Measurements from ENCODE around the gene TRNT1. TPM values are rescaled to one million over a fixed set of nuclear protein-coding genes. Genes with fewer than 3 reads are reported as not detected.

TRNT1 gene
- total RNA-seq, 1 experiment from 2014 or later: 31.0 TPM

GRCh38 chr3:3149560-3149959, 22.8 kb downstream of the TRNT1 start:
- no peak overlapping the region for H3K27ac ChIP-seq (ENCODE audit: low read length)

GRCh38 chr3:3151513-3151912, 24.8 kb downstream of the TRNT1 start:
- no peak overlapping the region for H3K9ac ChIP-seq (ENCODE audit: low read length)
- no peak overlapping the region for H2AFZ ChIP-seq (ENCODE audit: low read length)
- H3K27ac ChIP-seq (ENCODE audit: low read length): no peak overlapping the region
- peaks cover 81% of the 10 kb centered on the region for H3K36me3 ChIP-seq (ENCODE audit: insufficient read depth, low read length)
- H3K9me2 ChIP-seq (replicated peaks; ENCODE audit: insufficient read depth, low read length): no peaks in the 10 kb centered on the region
- no peak for DNase-seq
- H3K4me3 ChIP-seq (ENCODE audit: low read length): no peak overlapping the region
- H4K20me1 ChIP-seq (ENCODE audit: insufficient read depth, low read depth, low read length): 0 out of 2 replicates have a peak, but pooled peaks cover 4% of the 10 kb centered on the region
- H3K79me2 ChIP-seq (ENCODE audit: low read length): peaks cover 9% of the 10 kb centered on the region; the same call in 1 of the 2 replicates
- no peaks in the 10 kb centered on the region for H3K9me3 ChIP-seq (ENCODE audit: low read length)
- no peak overlapping the region for H3K4me2 ChIP-seq (ENCODE audit: low read depth, low read length, poor library complexity, severe bottlenecking)
- no peaks in the 10 kb centered on the region for H3K27me3 ChIP-seq (ENCODE audit: low read length)
- H3K4me1 ChIP-seq (ENCODE audit: low read length): no peaks in the 10 kb centered on the region

More at GRCh38 chr3:3149560-3149959, 22.8 kb downstream of the TRNT1 start:
- H3K9me3 ChIP-seq (ENCODE audit: low read length): no peaks in the 10 kb centered on the region
- no peak overlapping the region for H3K4me2 ChIP-seq (ENCODE audit: low read depth, low read length, poor library complexity, severe bottlenecking)
- H2AFZ ChIP-seq (ENCODE audit: low read length): no peak overlapping the region
- H3K4me1 ChIP-seq (ENCODE audit: low read length): no peaks in the 10 kb centered on the region
- peaks cover 87% of the 10 kb centered on the region for H3K36me3 ChIP-seq (ENCODE audit: insufficient read depth, low read length)
- H3K27me3 ChIP-seq (ENCODE audit: low read length): no peaks in the 10 kb centered on the region
- DNase-seq: no peak
- H3K9ac ChIP-seq (ENCODE audit: low read length): no peak overlapping the region
- H3K9me2 ChIP-seq (replicated peaks; ENCODE audit: insufficient read depth, low read length): no peaks in the 10 kb centered on the region
- peaks cover 9% of the 10 kb centered on the region; the same call in 1 of the 2 replicates for H3K79me2 ChIP-seq (ENCODE audit: low read length)
- H3K4me3 ChIP-seq (ENCODE audit: low read length): no peak overlapping the region
- H4K20me1 ChIP-seq (ENCODE audit: insufficient read depth, low read depth, low read length): 0 out of 2 replicates have a peak, but pooled peaks cover 7% of the 10 kb centered on the region

DNA sequence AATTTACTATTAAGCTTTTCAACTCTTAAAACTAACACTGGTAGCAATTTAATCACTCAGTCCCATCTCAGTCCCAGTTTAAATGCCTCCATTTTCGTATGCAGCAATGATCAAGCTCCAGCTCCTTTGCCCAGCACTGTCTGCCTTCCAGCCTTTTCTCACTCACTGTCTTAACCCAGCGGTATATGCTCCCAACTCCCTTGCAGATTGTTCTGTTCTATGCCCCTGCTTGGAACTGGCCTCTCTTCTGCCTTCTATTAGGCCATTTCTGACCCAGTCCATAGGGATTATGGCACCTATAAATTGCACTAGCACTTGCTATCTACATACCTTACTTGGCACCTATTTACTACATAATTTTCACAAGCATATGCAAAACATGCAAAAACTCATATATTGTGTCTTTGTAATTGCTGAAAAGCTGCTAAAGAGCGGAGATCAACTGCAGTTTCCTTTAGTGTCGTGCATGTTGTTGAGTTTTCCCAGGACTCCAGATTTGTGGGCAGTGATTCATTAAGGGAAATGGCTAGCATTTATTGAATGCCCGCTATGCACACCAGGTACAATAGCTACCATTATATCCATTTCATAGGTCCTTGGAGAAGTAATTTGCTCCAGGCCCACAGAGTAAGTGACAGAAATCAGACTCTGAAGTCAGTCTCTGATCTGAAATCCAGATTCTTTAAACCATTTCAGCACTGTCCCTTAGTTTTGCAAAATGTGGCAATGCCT, 28.3 kb downstream of the TRNT1 start:
- H3K9me2 ChIP-seq (replicated peaks; ENCODE audit: insufficient read depth, low read length): no peaks in the 10 kb centered on the region
- no peaks in the 10 kb centered on the region for H3K4me1 ChIP-seq (ENCODE audit: low read length)
- no peak overlapping the region for H3K27ac ChIP-seq (ENCODE audit: low read length)
- DNase-seq: no peak
- no peak overlapping the region for H3K4me2 ChIP-seq (ENCODE audit: low read depth, low read length, poor library complexity, severe bottlenecking)
- no peak overlapping the region for H3K9ac ChIP-seq (ENCODE audit: low read length)
- H2AFZ ChIP-seq (ENCODE audit: low read length): no peak overlapping the region
- no peaks in the 10 kb centered on the region for H3K27me3 ChIP-seq (ENCODE audit: low read length)
- H4K20me1 ChIP-seq (ENCODE audit: insufficient read depth, low read depth, low read length): no peaks in the 10 kb centered on the region
- 0 out of 2 replicates have a peak, but pooled peaks cover 6% of the 10 kb centered on the region for H3K79me2 ChIP-seq (ENCODE audit: low read length)
- no peak overlapping the region for H3K4me3 ChIP-seq (ENCODE audit: low read length)
- peaks cover 71% of the 10 kb centered on the region for H3K36me3 ChIP-seq (ENCODE audit: insufficient read depth, low read length)
- H3K9me3 ChIP-seq (ENCODE audit: low read length): no peaks in the 10 kb centered on the region

DNA sequence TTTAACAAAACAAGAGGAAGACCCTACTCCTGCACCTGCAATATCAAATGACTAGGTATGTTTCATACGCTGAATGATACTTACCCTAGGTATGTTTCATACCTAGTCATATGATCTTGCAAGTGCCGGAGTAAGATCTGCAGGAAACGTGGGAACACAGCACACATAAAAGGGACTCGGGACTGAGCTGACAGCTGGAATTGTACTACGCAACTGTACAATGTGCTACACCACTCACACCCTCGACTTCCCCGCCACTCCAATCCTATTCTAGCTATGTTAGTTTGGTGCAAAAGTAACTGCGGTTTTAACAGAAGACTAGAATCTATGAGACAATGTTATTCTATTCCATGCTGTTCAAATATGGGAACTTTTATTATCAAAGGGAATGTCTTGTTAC, 30.7 kb downstream of the TRNT1 start:
- Histone ChIP-seq H3K27me3 (ENCODE audit: low read length) (no peaks in the 10 kb centered on the region), H3K4me1 (ENCODE audit: low read length) (no peaks in the 10 kb centered on the region), H3K27ac (ENCODE audit: low read length) (no peak overlapping the region), H3K4me2 (ENCODE audit: low read depth, low read length, poor library complexity, severe bottlenecking) (no peak overlapping the region), H3K9me2 (replicated peaks; ENCODE audit: insufficient read depth, low read length) (no peaks in the 10 kb centered on the region), H3K9ac (ENCODE audit: low read length) (no peak overlapping the region), H3K36me3 (ENCODE audit: insufficient read depth, low read length) (peaks cover 58% of the 10 kb centered on the region), H4K20me1 (ENCODE audit: insufficient read depth, low read depth, low read length) (no peaks in the 10 kb centered on the region), H3K4me3 (ENCODE audit: low read length) (no peak overlapping the region), H3K9me3 (ENCODE audit: low read length) (no peaks in the 10 kb centered on the region), H2AFZ (ENCODE audit: low read length) (no peak overlapping the region), H3K79me2 (ENCODE audit: low read length) (no peaks in the 10 kb centered on the region)
- DNase-seq: no peak

- no peak overlapping the region for H2AFZ ChIP-seq (ENCODE audit: low read length)
Measured at GRCh38 chr3:3160826-3161225, 34.1 kb downstream of the TRNT1 start.

DNA sequence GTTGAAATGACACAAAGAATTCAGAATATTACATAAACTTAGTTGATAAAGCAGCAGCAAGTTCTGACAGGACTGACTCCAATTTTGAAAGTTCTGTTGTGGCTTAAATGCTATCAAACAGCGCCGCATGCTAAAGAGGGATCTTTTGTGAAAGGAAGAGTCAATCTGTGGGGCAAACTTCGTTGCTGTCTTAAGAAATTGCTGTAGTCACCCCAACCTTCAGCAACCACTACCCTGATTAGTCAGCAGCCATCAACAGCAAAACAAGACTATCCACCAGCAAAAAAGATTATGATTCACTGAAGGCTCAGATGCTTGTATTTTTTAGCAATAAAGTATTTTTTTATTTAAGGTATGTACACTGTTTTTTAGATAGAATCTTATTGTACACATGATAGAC, 38.5 kb downstream of the TRNT1 start:
- H3K27ac ChIP-seq (ENCODE audit: low read length): no peak overlapping the region
- no peak for DNase-seq
- no peaks in the 10 kb centered on the region for H3K4me1 ChIP-seq (ENCODE audit: low read length)
- H3K36me3 ChIP-seq (ENCODE audit: insufficient read depth, low read length): peaks cover 61% of the 10 kb centered on the region
- no peaks in the 10 kb centered on the region for H3K9me3 ChIP-seq (ENCODE audit: low read length)
- no peaks in the 10 kb centered on the region for H3K9me2 ChIP-seq (replicated peaks; ENCODE audit: insufficient read depth, low read length)
- H2AFZ ChIP-seq (ENCODE audit: low read length): no peak overlapping the region
- H3K4me3 ChIP-seq (ENCODE audit: low read length): no peak overlapping the region
- no peak overlapping the region for H3K4me2 ChIP-seq (ENCODE audit: low read depth, low read length, poor library complexity, severe bottlenecking)
- no peak overlapping the region for H3K9ac ChIP-seq (ENCODE audit: low read length)
- no peaks in the 10 kb centered on the region for H3K79me2 ChIP-seq (ENCODE audit: low read length)
- H4K20me1 ChIP-seq (ENCODE audit: insufficient read depth, low read depth, low read length): no peaks in the 10 kb centered on the region
- H3K27me3 ChIP-seq (ENCODE audit: low read length): no peaks in the 10 kb centered on the region

More at GRCh38 chr3:3160826-3161225, 34.1 kb downstream of the TRNT1 start:
- Histone ChIP-seq H3K27me3 (ENCODE audit: low read length) (no peaks in the 10 kb centered on the region), H3K36me3 (ENCODE audit: insufficient read depth, low read length) (peaks cover 53% of the 10 kb centered on the region), H3K27ac (ENCODE audit: low read length) (no peak overlapping the region), H3K4me3 (ENCODE audit: low read length) (no peak overlapping the region), H3K9me3 (ENCODE audit: low read length) (no peaks in the 10 kb centered on the region), H3K79me2 (ENCODE audit: low read length) (no peaks in the 10 kb centered on the region), H3K4me1 (ENCODE audit: low read length) (no peaks in the 10 kb centered on the region), H3K9ac (ENCODE audit: low read length) (no peak overlapping the region), H4K20me1 (ENCODE audit: insufficient read depth, low read depth, low read length) (no peaks in the 10 kb centered on the region), H3K4me2 (ENCODE audit: low read depth, low read length, poor library complexity, severe bottlenecking) (no peak overlapping the region), H3K9me2 (replicated peaks; ENCODE audit: insufficient read depth, low read length) (no peaks in the 10 kb centered on the region)
- no peak for DNase-seq

- peaks cover 61% of the 10 kb centered on the region for H3K36me3 ChIP-seq (ENCODE audit: insufficient read depth, low read length)
- DNase-seq: no peak
Measured at GRCh38 chr3:3165650-3166049, 38.9 kb downstream of the TRNT1 start.

DNA sequence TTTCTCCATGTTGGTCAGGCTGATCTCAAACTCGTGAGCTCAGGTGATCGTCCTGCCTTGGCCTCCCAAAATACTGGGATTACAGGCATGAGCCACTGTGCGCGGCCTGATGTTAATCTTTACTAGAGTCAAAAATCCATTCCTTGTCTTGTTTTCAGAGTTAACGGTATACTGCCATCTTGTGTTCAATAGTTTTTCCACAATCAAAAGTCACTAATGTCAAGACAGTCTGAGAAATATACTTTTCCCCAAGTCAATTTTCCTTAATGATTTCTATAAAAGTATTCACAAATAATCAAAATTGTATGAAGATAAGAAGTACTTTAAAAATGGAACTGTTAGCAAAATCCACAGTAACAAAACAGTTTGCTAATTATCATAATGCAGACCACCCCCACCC, 44.3 kb downstream of the TRNT1 start:
- Histone ChIP-seq H3K79me2 (ENCODE audit: low read length) (peaks cover 8% of the 10 kb centered on the region), H3K9me3 (ENCODE audit: low read length) (no peaks in the 10 kb centered on the region), H3K36me3 (ENCODE audit: insufficient read depth, low read length) (peaks cover 45% of the 10 kb centered on the region), H4K20me1 (ENCODE audit: insufficient read depth, low read depth, low read length) (no peaks in the 10 kb centered on the region), H3K9ac (ENCODE audit: low read length) (no peak overlapping the region), H3K27me3 (ENCODE audit: low read length) (no peaks in the 10 kb centered on the region), H3K4me1 (ENCODE audit: low read length) (no peaks in the 10 kb centered on the region), H3K4me2 (ENCODE audit: low read depth, low read length, poor library complexity, severe bottlenecking) (no peak overlapping the region), H2AFZ (ENCODE audit: low read length) (no peak overlapping the region), H3K27ac (ENCODE audit: low read length) (no peak overlapping the region), H3K4me3 (ENCODE audit: low read length) (no peak overlapping the region), H3K9me2 (replicated peaks; ENCODE audit: insufficient read depth, low read length) (no peaks in the 10 kb centered on the region)
- peak; percentile 61 for DNase-seq

More at GRCh38 chr3:3165650-3166049, 38.9 kb downstream of the TRNT1 start:
- H3K27ac ChIP-seq (ENCODE audit: low read length): no peak overlapping the region
- no peak overlapping the region for H3K4me3 ChIP-seq (ENCODE audit: low read length)
- no peak overlapping the region for H2AFZ ChIP-seq (ENCODE audit: low read length)
- H3K4me1 ChIP-seq (ENCODE audit: low read length): no peaks in the 10 kb centered on the region
- no peaks in the 10 kb centered on the region for H3K27me3 ChIP-seq (ENCODE audit: low read length)
- H3K9me2 ChIP-seq (replicated peaks; ENCODE audit: insufficient read depth, low read length): no peaks in the 10 kb centered on the region
- no peaks in the 10 kb centered on the region for H4K20me1 ChIP-seq (ENCODE audit: insufficient read depth, low read depth, low read length)
- H3K4me2 ChIP-seq (ENCODE audit: low read depth, low read length, poor library complexity, severe bottlenecking): no peak overlapping the region
- H3K9ac ChIP-seq (ENCODE audit: low read length): no peak overlapping the region
- H3K9me3 ChIP-seq (ENCODE audit: low read length): no peaks in the 10 kb centered on the region
- H3K79me2 ChIP-seq (ENCODE audit: low read length): no peaks in the 10 kb centered on the region
